Heart left ventricle (tissue), 13 donors: Measurements from ENCODE around the gene GLT6D1.

ENCODE experiments used
- CTCF ChIP-seq, 12 donors: fragments of 200-600 bp; sonication (generic) in 4 of 12; IDR thresholded peaks; one replicate each; pipeline versions ENCODE4 v1.5.0 to v1.8.0; 2018 to 2022; ENCODE audit warnings: antibody characterized with exemption in 12 of 12, mild to moderate bottlenecking in 5 of 12
- POLR2A ChIP-seq, 2 donors: fragments of 450-650 bp; IDR thresholded peaks; one replicate each; pipeline ENCODE4 v1.6.1; 2017; ENCODE audit warnings: antibody characterized with exemption in 2 of 2, mild to moderate bottlenecking in 2 of 2, moderate library complexity in 2 of 2
- donor health status: ischemic (EF 13 %, LVEDD 7.1; RV severe dilation, severe dysfunction).
- donor health status: DM: no; HTN: yes; CAD: no.
- donor health status: DM: no; HTN: no; CAD: no.
- donor health status: ischemic (EF 25% LVEDD 6.9; RV normal size, moderate dysfunction).
- donor health status: ischemic (EF 25% LVEDD 5.7; RV mildly dilated, moderate dysfunction).
- donor health status: ischemic (EF 35%, LVEDD 5.7; RV mildly dilated, moderate dysfunction).
- donor health status: nonischemic (EF 11% LVEDD 7.7; RV severe dilation, severe dysfunction).
- donor health status: DM: yes; HTN: yes; CAD: no.
- donor health status: PGD.
- donor health status: ischemic (EF 29% LVEDD 5.4; RV normal size, mild dysfunction).
- donor health status: nonischemic (EF 23%, LVEDD 6.1; RV moderate dilation, normal function).

DNA sequence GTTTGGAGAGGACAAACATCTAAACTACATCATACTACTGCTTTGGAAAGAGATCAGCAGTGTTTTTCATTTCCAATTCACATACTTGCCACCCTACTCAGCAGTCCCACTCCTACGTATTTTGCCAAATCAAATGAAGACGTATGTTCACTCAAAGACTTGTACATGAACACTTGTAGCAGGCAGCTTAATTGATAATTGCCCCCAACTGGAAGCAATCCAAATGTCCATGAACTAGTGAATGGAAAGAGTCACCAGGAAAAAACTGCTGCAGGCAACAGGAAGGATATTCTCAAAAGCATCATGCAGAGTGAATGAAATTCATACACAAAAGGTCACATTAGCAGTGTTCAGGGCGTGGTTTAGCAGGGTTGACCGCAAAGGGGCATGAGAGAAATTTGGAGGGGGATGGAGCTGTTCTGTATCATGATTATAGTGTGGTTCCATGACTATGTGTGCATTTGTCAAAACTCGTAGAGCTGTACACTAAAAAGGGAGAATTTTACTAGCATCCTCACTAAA lies 39.0 kb downstream of the GLT6D1 start:
- TF ChIP-seq CTCF (IDR thresholded peaks at IDR 0.05) (no peak), POLR2A (IDR thresholded peaks at IDR 0.05) (no peak)
